HepG2 (cell line): ENCODE data around the gene CAPN9. TPM values are rescaled to one million over a fixed set of nuclear protein-coding genes. Genes with fewer than 3 reads are reported as not detected.

Source experiments
- EEA1 ChIP-seq: sonication (generic); formaldehyde crosslinking; IDR thresholded peaks from 2 replicates; pipeline ENCODE4 v1.5.1; 2020; ENCODE audit warnings: mild to moderate bottlenecking, missing genetic modification reagents, borderline replicate concordance
- HMG20A ChIP-seq: IDR thresholded peaks from 2 replicates; pipeline ENCODE4 v1.6.1; 2016; ENCODE audit warnings: borderline replicate concordance
- MED1 ChIP-seq: sonication (generic); formaldehyde crosslinking; IDR thresholded peaks from 2 replicates; pipeline ENCODE4 v1.4.0; 2020; ENCODE audit warnings: missing genetic modification reagents
- REPIN1 ChIP-seq: sonication (generic); formaldehyde crosslinking; IDR thresholded peaks from 2 replicates; pipeline ENCODE4 v1.8.0; 2022; ENCODE audit warnings: missing genetic modification reagents, low read depth, mild to moderate bottlenecking, borderline replicate concordance
- SNAI1 ChIP-seq: sonication (generic); formaldehyde crosslinking; IDR thresholded peaks from 2 replicates; pipeline ENCODE4 v1.5.0; 2020; ENCODE audit warnings: mild to moderate bottlenecking, missing genetic modification reagents, borderline replicate concordance
- ZNF780A ChIP-seq: sonication (generic); formaldehyde crosslinking; IDR thresholded peaks from 2 replicates; pipeline ENCODE4 v1.8.0; 2022; ENCODE audit warnings: mild to moderate bottlenecking, missing genetic modification reagents, moderate library complexity
- ZSCAN29 ChIP-seq: sonication (generic); formaldehyde crosslinking; conservative IDR thresholded peaks from 2 replicates; pipeline ENCODE4 v1.4.0; 2020; ENCODE audit warnings: mild to moderate bottlenecking, missing genetic modification reagents
- polyA plus RNA-seq, 8 experiments: library from polyadenylated mRNA; depleted of rRNA in 3 of 8; stranded (reverse) in 7 of 8; unstranded in 1 of 8; fragments of >200 nt; fragmentation: Illumina TruSeq in 4 of 8; extraction: Trizol in 4 of 8; gene quantifications; 2 replicates each; pipeline versions ENCODE4 v1.2.1 to v1.2.3, GENCODE V29; 2011 to 2016; ENCODE audit warnings: low read depth in 4 of 8, missing spikeins in 1 of 8, mixed read lengths in 1 of 8; ENCODE audit not compliant: insufficient read depth in 1 of 8
- total RNA-seq, 5 experiments: library from RNA; depleted of rRNA; stranded (reverse); fragments of >200 nt; fragmentation: Illumina TruSeq; extraction: Trizol; gene quantifications; 2 replicates each; pipeline ENCODE4 v1.2.3, GENCODE V29; 2016; ENCODE audit warnings: low read depth in 1 of 5
- TF ChIP-seq, protein P1 (sequence below): sonication (generic); formaldehyde crosslinking; IDR thresholded peaks from 2 replicates; pipeline ENCODE4 v1.4.0; 2020; ENCODE audit warnings: missing genetic modification reagents
- TF ChIP-seq, protein P2 (sequence below): fragments of 450-650 bp; IDR thresholded peaks from 2 replicates; pipeline ENCODE4 v1.6.1; 2017
- TF ChIP-seq, protein P3 (sequence below): sonication (generic); formaldehyde crosslinking; IDR thresholded peaks from 2 replicates; pipeline ENCODE4 v1.4.0; 2020; ENCODE audit warnings: missing genetic modification reagents, borderline replicate concordance
- TF ChIP-seq, protein P4 (sequence below): sonication (generic); formaldehyde crosslinking; IDR thresholded peaks from 2 replicates; pipeline ENCODE4 v1.5.1; 2020; ENCODE audit warnings: mild to moderate bottlenecking, missing genetic modification reagents, borderline replicate concordance
- TF ChIP-seq, protein P5 (sequence below): sonication (generic); IDR thresholded peaks from 2 replicates; pipeline ENCODE4 v1.6.1; 2016; ENCODE audit warnings: low read depth, borderline replicate concordance
- TF ChIP-seq, protein P6 (sequence below): sonication (generic); formaldehyde crosslinking; IDR thresholded peaks from 2 replicates; pipeline ENCODE4 v1.5.0; 2020; ENCODE audit warnings: mild to moderate bottlenecking, missing genetic modification reagents, borderline replicate concordance

CAPN9 gene
- total and polyA plus RNA-seq, 2 of the 13 experiments (the other 11 are each of a cell fraction or from before 2014, with no cell fraction given), result 0.04 to 0.31 TPM

DNA sequence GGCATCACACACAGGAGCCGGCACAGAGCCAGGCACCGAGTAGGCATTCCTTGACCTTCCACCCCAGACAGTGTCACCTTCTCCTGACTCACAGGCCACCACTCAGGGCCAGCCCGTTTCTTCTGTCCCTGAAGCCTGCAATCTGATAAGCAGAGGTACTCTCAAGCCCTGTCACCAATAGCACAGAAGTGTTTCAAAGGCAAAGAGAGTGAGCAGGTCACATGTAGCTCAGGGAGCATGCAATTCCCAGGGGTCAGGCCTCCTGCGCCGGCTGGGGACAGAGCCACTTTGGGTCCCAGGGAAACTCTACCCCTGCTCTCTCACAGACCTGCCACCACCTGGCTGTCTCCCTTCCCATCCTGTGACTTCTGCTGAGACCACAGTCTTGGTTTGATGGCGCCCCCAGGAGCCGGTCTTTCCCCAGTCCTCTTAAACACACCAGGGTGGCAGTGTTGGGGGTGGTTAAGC, 13.2 kb downstream of the CAPN9 start (continued):
- no peak for TF ChIP-seq EEA1 (CRISPR knock-in tag)
- TF ChIP-seq HMG20A, result no peak
- no peak for TF ChIP-seq SNAI1 (CRISPR knock-in tag)
- no peak for TF ChIP-seq REPIN1
- TF ChIP-seq ZSCAN29 (CRISPR knock-in tag), result no peak
- TF ChIP-seq, protein P1, sequence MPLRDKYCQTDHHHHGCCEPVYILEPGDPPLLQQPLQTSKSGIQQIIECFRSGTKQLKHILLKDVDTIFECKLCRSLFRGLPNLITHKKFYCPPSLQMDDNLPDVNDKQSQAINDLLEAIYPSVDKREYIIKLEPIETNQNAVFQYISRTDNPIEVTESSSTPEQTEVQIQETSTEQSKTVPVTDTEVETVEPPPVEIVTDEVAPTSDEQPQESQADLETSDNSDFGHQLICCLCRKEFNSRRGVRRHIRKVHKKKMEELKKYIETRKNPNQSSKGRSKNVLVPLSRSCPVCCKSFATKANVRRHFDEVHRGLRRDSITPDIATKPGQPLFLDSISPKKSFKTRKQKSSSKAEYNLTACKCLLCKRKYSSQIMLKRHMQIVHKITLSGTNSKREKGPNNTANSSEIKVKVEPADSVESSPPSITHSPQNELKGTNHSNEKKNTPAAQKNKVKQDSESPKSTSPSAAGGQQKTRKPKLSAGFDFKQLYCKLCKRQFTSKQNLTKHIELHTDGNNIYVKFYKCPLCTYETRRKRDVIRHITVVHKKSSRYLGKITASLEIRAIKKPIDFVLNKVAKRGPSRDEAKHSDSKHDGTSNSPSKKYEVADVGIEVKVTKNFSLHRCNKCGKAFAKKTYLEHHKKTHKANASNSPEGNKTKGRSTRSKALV (CRISPR knock-in tag), result no peak
- peak; percentile 74 for TF ChIP-seq MED1 (CRISPR knock-in tag)
- TF ChIP-seq, protein P2, sequence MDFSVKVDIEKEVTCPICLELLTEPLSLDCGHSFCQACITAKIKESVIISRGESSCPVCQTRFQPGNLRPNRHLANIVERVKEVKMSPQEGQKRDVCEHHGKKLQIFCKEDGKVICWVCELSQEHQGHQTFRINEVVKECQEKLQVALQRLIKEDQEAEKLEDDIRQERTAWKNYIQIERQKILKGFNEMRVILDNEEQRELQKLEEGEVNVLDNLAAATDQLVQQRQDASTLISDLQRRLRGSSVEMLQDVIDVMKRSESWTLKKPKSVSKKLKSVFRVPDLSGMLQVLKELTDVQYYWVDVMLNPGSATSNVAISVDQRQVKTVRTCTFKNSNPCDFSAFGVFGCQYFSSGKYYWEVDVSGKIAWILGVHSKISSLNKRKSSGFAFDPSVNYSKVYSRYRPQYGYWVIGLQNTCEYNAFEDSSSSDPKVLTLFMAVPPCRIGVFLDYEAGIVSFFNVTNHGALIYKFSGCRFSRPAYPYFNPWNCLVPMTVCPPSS, result no peak
- TF ChIP-seq, protein P3, sequence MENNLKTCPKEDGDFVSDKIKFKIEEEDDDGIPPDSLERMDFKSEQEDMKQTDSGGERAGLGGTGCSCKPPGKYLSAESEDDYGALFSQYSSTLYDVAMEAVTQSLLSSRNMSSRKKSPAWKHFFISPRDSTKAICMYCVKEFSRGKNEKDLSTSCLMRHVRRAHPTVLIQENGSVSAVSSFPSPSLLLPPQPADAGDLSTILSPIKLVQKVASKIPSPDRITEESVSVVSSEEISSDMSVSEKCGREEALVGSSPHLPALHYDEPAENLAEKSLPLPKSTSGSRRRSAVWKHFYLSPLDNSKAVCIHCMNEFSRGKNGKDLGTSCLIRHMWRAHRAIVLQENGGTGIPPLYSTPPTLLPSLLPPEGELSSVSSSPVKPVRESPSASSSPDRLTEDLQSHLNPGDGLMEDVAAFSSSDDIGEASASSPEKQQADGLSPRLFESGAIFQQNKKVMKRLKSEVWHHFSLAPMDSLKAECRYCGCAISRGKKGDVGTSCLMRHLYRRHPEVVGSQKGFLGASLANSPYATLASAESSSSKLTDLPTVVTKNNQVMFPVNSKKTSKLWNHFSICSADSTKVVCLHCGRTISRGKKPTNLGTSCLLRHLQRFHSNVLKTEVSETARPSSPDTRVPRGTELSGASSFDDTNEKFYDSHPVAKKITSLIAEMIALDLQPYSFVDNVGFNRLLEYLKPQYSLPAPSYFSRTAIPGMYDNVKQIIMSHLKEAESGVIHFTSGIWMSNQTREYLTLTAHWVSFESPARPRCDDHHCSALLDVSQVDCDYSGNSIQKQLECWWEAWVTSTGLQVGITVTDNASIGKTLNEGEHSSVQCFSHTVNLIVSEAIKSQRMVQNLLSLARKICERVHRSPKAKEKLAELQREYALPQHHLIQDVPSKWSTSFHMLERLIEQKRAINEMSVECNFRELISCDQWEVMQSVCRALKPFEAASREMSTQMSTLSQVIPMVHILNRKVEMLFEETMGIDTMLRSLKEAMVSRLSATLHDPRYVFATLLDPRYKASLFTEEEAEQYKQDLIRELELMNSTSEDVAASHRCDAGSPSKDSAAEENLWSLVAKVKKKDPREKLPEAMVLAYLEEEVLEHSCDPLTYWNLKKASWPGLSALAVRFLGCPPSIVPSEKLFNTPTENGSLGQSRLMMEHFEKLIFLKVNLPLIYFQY, result 0 out of 2 replicates have a peak, but pooled peaks have one; percentile 32
- TF ChIP-seq ZNF780A (CRISPR knock-in tag), result no peak
- TF ChIP-seq, protein P4, sequence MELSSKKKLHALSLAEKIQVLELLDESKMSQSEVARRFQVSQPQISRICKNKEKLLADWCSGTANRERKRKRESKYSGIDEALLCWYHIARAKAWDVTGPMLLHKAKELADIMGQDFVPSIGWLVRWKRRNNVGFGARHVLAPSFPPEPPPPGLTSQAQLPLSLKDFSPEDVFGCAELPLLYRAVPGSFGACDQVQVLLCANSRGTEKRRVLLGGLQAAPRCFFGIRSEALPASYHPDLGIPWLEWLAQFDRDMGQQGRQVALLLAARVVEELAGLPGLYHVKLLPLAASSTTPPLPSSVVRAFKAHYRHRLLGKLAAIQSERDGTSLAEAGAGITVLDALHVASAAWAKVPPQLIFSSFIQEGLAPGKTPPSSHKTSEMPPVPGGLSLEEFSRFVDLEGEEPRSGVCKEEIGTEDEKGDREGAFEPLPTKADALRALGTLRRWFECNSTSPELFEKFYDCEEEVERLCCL (CRISPR knock-in tag), result no peak
- TF ChIP-seq, protein P5, sequence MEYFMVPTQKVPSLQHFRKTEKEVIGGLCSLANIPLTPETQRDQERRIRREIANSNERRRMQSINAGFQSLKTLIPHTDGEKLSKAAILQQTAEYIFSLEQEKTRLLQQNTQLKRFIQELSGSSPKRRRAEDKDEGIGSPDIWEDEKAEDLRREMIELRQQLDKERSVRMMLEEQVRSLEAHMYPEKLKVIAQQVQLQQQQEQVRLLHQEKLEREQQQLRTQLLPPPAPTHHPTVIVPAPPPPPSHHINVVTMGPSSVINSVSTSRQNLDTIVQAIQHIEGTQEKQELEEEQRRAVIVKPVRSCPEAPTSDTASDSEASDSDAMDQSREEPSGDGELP, result 0 out of 2 replicates have a peak, but pooled peaks have one; percentile 30
- TF ChIP-seq, protein P6, sequence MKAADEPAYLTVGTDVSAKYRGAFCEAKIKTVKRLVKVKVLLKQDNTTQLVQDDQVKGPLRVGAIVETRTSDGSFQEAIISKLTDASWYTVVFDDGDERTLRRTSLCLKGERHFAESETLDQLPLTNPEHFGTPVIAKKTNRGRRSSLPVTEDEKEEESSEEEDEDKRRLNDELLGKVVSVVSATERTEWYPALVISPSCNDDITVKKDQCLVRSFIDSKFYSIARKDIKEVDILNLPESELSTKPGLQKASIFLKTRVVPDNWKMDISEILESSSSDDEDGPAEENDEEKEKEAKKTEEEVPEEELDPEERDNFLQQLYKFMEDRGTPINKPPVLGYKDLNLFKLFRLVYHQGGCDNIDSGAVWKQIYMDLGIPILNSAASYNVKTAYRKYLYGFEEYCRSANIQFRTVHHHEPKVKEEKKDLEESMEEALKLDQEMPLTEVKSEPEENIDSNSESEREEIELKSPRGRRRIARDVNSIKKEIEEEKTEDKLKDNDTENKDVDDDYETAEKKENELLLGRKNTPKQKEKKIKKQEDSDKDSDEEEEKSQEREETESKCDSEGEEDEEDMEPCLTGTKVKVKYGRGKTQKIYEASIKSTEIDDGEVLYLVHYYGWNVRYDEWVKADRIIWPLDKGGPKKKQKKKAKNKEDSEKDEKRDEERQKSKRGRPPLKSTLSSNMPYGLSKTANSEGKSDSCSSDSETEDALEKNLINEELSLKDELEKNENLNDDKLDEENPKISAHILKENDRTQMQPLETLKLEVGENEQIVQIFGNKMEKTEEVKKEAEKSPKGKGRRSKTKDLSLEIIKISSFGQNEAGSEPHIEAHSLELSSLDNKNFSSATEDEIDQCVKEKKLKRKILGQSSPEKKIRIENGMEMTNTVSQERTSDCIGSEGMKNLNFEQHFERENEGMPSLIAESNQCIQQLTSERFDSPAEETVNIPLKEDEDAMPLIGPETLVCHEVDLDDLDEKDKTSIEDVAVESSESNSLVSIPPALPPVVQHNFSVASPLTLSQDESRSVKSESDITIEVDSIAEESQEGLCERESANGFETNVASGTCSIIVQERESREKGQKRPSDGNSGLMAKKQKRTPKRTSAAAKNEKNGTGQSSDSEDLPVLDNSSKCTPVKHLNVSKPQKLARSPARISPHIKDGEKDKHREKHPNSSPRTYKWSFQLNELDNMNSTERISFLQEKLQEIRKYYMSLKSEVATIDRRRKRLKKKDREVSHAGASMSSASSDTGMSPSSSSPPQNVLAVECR (CRISPR knock-in tag), result peak; percentile 59; the same call in 1 of the 2 replicates
